OCI-LY1 (cell line): ENCODE data around the gene CCDC28B.

Experiments
- CTCF ChIP-seq: fragments of 200-600 bp; sonication (generic), shearing (Covaris generic); IDR thresholded peaks from 2 replicates; pipeline ENCODE4 v1.5.1; 2017; ENCODE audit warnings: mild to moderate bottlenecking, antibody characterized with exemption, low read length, moderate library complexity, mixed read lengths
- EZH2 ChIP-seq: fragments of 200-600 bp; sonication (generic), shearing (Covaris generic); IDR thresholded peaks from 2 replicates; pipeline ENCODE4 v1.8.0; 2017; ENCODE audit warnings: borderline replicate concordance, mixed run types, mild to moderate bottlenecking, antibody characterized with exemption, low read length, moderate library complexity, mixed read lengths

GRCh38 chr1:32240140-32240951 lies 40.0 kb downstream of the CCDC28B start:
- TF ChIP-seq CTCF (peak; percentile 40), EZH2 (no peak)
